HEK293T (cell line): ENCODE results near the gene TGFBR3.

ENCODE experiments used
- ARNT ChIP-seq: fragments of 450-650 bp; IDR thresholded peaks from 2 replicates; pipeline ENCODE4 v1.6.1; 2017; ENCODE audit warnings: mild to moderate bottlenecking
- BHLHE40 ChIP-seq: fragments of 450-650 bp; IDR thresholded peaks from 2 replicates; pipeline ENCODE4 v1.6.1; 2016; ENCODE audit warnings: mild to moderate bottlenecking, moderate library complexity, borderline replicate concordance
- FOXA1 ChIP-seq: fragments of 450-650 bp; IDR thresholded peaks from 2 replicates; pipeline ENCODE4 v1.6.1; 2016; ENCODE audit warnings: mild to moderate bottlenecking
- HDGF ChIP-seq: fragments of 450-650 bp; IDR thresholded peaks from 2 replicates; pipeline ENCODE4 v1.6.1; 2017; ENCODE audit warnings: antibody characterized with exemption, borderline replicate concordance
- LEF1 ChIP-seq: fragments of 450-650 bp; IDR thresholded peaks from 2 replicates; pipeline ENCODE4 v1.6.1; 2017; ENCODE audit warnings: mild to moderate bottlenecking, borderline replicate concordance
- TARDBP ChIP-seq: fragments of 450-650 bp; IDR thresholded peaks from 2 replicates; pipeline ENCODE4 v1.6.1; 2016

GRCh38 chr1:91655912-91656449 is 230.0 kb downstream of the TGFBR3 start:
- TF ChIP-seq LEF1 (no peak), BHLHE40 (no peak), HDGF (no peak), ARNT (no peak), FOXA1 (no peak), TARDBP (no peak)
